Measurements from ENCODE around the gene MRAP.

DNA sequence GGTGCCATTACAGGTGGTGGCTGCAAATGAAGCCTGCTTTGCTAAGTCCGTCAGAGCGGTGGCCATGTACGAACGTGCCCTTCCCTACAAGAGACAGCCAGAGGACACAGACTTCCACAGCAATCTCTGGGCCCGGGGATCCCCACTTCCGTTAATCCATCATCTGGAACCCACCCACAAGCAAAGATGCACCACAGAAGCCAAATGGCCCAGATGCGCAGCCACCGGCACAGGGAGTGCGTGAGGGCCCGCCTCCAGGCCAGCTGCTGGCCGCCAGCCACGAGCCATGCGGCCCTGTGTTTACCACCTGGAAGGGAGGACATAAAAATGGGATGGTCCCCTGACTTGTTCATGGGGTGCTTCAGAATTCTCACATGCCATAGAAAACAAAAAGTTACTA, 22.1 kb downstream of the MRAP start:
- TF ChIP-seq, protein P1, sequence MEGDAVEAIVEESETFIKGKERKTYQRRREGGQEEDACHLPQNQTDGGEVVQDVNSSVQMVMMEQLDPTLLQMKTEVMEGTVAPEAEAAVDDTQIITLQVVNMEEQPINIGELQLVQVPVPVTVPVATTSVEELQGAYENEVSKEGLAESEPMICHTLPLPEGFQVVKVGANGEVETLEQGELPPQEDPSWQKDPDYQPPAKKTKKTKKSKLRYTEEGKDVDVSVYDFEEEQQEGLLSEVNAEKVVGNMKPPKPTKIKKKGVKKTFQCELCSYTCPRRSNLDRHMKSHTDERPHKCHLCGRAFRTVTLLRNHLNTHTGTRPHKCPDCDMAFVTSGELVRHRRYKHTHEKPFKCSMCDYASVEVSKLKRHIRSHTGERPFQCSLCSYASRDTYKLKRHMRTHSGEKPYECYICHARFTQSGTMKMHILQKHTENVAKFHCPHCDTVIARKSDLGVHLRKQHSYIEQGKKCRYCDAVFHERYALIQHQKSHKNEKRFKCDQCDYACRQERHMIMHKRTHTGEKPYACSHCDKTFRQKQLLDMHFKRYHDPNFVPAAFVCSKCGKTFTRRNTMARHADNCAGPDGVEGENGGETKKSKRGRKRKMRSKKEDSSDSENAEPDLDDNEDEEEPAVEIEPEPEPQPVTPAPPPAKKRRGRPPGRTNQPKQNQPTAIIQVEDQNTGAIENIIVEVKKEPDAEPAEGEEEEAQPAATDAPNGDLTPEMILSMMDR (IDR thresholded peaks at IDR 0.05), result no peak
- no peak for TF ChIP-seq EP300 (IDR thresholded peaks at IDR 0.05)
- no peak for TF ChIP-seq POLR2A (IDR thresholded peaks at IDR 0.05)
